Mucosa of rectum (tissue), 2 donors: Measurements from ENCODE around the gene LY6G6D.

Source experiments
- H3K27ac ChIP-seq, 2 donors: one replicate each; pipeline ENCODE4 v1.7.0; 2013; ENCODE audit warnings: inconsistent platforms in 2 of 2, low read depth in 2 of 2, low read length in 2 of 2
- H3K27me3 ChIP-seq, 2 donors: one replicate each; pipeline ENCODE4 v1.7.0; 2013; ENCODE audit warnings: low read length in 2 of 2; ENCODE audit not compliant: control insufficient read depth in 2 of 2, insufficient read depth in 2 of 2
- H3K36me3 ChIP-seq, 2 donors: one replicate each; pipeline ENCODE4 v1.7.0; 2013; ENCODE audit warnings: low read length in 2 of 2; ENCODE audit not compliant: control insufficient read depth in 2 of 2, insufficient read depth in 2 of 2
- H3K4me1 ChIP-seq, 2 donors: one replicate each; pipeline ENCODE4 v1.7.0; 2013; ENCODE audit warnings: low read length in 2 of 2, mild to moderate bottlenecking in 1 of 2; ENCODE audit not compliant: control insufficient read depth in 2 of 2, insufficient read depth in 2 of 2
- H3K4me3 ChIP-seq, 2 donors: one replicate each; pipeline ENCODE4 v1.7.0; 2013; ENCODE audit warnings: low read length in 2 of 2
- H3K9ac ChIP-seq, 2 donors: one replicate each; pipeline ENCODE4 v1.7.0; 2013; ENCODE audit warnings: low read length in 2 of 2, low read depth in 1 of 2, mild to moderate bottlenecking in 1 of 2
- H3K9me3 ChIP-seq, 2 donors: one replicate each; pipeline ENCODE4 v1.7.0; 2013; ENCODE audit warnings: low read length in 2 of 2; ENCODE audit not compliant: control insufficient read depth in 2 of 2
- donor health status: healthy.
- donor health status: Normal muscosa, but diverticular disease.

The LY6G6D gene

DNA sequence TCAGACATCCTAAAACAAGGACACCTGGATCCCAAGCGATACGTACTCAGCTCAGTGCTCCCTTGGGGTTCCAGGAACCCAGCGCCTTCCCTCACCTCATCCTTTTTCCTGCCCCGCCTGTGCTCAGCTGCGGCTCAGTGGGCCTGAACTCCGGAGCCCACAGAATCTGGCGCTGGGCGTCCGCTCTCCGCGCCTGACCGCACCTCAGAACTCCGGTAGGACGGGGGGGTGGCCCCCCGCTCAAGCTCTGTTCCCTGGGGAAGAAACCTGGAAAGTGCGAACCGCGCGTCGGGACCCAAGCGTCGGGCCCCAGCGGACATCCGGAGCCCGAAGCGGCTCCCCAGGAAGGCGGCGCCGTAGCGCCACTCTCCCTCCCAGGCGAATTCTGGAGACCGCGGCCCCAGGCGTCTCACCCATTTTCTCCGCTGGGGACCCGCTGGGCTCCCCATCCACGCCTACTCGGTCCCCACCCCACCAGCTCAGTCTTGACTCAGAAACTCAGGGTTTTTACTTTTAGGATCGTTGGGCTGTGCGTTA lies 33.9 kb upstream of the LY6G6D start:
- Histone ChIP-seq H3K4me1 (peaks cover 10 to 13% of the 10 kb centered on the region in 2 donors), H3K27ac (peak overlapping the region; percentile 65 to 69), H3K9me3 (no peaks in the 10 kb centered on the region), H3K27me3 (no peaks in the 10 kb centered on the region), H3K9ac (peak overlapping the region; percentile 75 to 78), H3K4me3 (peak overlapping the region; percentile 66 to 81), H3K36me3 (no peaks in the 10 kb centered on the region)

DNA sequence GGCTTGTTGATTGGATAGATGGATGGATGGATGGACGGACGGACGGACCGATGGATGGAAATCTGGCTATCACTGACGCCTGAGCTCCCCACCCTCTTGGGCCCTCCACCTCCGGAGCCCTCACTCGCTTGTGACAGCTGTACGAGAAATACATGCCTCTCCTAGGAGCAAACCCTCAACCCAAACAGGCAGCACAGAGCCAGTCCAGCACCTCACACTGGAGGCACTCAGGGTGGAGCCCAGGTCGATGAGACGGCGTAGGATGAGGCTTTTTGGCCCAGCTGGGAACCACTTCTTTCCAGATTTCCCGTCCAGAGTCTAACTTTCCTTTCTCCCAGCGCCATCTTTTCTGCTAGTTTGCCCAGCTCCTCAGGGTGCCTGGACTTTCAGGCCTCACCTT lies 31.6 kb upstream of the LY6G6D start:
- Histone ChIP-seq H3K27me3 (no peaks in the 10 kb centered on the region), H3K4me1 (peaks cover 10 to 13% of the 10 kb centered on the region in 2 donors), H3K4me3 (peak overlapping the region; percentile 57 to 62), H3K27ac (peak overlapping the region; percentile 69 to 80), H3K36me3 (peaks cover 17 to 22% of the 10 kb centered on the region in 2 donors), H3K9ac (peak overlapping the region in 1 of 2 donors; percentile 47), H3K9me3 (no peaks in the 10 kb centered on the region)

DNA sequence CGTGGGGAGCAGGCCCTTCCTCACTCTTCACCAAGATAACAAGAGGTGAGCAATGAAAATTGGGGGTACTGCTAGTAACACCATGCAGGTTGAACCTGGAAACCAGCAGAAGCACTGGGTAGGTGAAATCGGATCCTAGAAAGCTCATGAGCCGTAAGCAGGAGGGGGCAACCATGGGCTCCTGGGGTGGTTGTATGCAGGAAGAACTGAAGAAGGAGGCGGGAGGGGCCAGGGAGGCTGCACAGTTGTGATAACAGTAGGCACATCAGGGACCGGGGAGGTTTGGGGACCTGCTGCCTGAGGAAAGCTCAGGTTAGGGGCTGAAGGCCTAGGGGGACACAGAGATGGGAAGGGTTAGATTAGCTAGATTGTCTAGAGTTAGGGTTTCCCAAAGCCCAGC lies 28.7 kb upstream of the LY6G6D start:
- Histone ChIP-seq H3K36me3 (peaks cover 43 to 49% of the 10 kb centered on the region in 2 donors), H3K27ac (no peak overlapping the region), H3K4me1 (peaks cover 10 to 21% of the 10 kb centered on the region in 2 donors), H3K27me3 (no peaks in the 10 kb centered on the region), H3K9me3 (no peaks in the 10 kb centered on the region), H3K9ac (no peak overlapping the region), H3K4me3 (no peak overlapping the region)

DNA sequence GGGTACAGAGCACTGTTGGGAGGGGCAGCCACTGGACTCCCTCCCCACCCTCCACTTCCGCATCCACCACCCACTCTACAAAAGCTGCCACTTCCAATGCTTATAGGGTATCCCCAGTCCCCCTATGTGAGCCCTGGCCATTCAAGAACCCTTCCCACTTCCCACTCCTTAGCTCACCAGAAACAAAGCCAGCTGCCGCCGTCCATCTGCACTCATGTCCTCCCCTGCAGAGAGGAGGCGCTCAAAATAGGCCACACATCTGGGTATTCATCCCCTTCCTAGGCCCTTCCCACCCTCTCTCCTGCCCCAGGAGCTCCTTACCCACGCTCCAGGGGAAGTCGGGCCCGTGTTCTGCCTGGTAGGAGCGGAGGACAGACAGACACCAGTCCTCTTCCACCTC lies 27.8 kb upstream of the LY6G6D start:
- peaks cover 8 to 19% of the 10 kb centered on the region in 2 donors for H3K4me1 ChIP-seq
- no peak overlapping the region for H3K4me3 ChIP-seq
- no peaks in the 10 kb centered on the region for H3K9me3 ChIP-seq
- H3K27me3 ChIP-seq, result no peaks in the 10 kb centered on the region
- peaks cover 45 to 55% of the 10 kb centered on the region in 2 donors for H3K36me3 ChIP-seq
- no peak overlapping the region for H3K9ac ChIP-seq
- H3K27ac ChIP-seq, result no peak overlapping the region

DNA sequence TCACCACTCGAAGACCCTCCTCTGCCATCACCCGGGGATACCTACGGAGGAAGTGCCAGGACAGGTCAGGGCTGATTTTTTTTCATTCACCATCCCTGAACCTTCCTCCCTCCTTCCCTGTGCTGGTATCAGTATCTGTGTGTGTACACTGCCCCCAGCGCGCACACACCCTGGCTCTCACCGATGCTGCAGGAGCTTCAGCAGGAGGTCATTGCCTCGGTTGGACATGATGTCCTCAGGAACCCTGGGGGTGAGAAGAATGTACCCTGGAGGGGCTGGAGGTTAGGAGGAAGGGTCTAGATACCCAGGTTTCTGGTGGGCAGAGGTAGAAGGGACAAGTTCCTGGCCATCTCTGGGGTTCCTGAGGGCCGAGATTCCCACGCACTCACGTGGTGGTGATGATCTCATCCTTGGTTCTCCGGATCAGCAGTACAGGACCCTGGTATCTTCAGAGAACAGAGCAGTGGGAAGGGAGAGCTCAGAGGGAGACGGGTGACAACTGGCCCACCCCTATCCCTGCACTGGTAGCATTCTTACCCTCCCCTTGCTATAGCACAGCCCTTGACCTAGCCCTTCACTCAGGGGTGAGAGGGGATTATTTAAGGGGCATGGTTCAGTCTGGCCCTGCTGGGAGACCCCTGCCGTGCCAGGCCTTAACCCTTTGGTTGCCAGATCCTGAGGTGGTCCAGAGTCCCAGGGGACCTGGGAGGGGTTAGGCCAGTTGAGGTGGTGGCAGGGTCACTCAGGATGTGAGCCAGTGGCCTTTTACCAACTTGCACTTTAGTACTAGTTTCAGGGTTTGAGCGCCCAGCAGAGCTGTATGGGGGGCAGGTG lies 27.1 kb upstream of the LY6G6D start:
- Histone ChIP-seq H3K9ac (no peak overlapping the region), H3K9me3 (no peaks in the 10 kb centered on the region), H3K36me3 (peaks cover 51 to 61% of the 10 kb centered on the region in 2 donors), H3K27me3 (no peaks in the 10 kb centered on the region), H3K4me1 (peaks cover 8 to 19% of the 10 kb centered on the region in 2 donors), H3K27ac (no peak overlapping the region), H3K4me3 (no peak overlapping the region)

DNA sequence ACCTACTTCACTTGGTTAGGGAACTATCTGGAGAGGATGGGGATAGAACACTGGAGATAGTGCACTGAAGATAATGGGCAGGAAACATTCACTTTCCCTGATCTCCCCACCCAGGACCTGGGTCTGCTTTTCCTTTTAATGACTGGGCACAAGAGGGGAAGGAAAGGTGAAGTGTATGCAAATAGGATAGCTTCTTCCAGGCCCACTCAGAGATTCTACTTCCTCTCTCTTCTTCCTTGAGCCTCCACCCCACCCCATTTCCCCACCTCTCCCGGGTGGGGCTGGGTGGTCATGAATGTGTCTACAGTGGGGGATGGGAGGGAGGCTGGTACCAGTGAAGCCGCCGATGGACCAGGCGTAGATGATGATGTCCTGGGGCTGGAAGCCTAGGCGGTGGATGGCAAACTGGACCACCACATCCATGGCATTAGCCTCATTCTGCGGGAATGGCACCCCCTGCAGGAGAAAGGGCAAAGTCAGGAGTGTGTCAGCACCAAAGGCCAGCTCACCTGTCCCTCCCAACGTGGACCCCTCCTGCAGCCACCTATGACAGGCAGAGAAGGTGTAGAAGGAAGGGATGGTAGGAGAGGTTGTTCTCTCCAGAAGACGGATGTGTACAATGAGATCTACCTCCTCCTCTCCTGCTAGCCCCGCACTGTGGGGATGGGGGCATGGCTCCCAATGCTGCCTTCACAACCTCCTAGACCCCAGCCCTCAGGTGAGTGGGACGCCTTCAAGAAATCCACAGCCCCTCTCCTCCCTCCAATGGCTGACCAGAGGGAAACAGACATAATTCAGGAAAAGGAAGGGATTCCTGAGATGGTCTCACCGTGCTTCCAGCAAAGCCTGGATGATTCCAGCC lies 25.7 kb upstream of the LY6G6D start:
- Histone ChIP-seq H3K9ac (peak overlapping the region in 1 of 2 donors; percentile 1), H3K36me3 (peaks cover 62 to 73% of the 10 kb centered on the region in 2 donors), H3K4me3 (no peak overlapping the region), H3K9me3 (no peaks in the 10 kb centered on the region), H3K27me3 (no peaks in the 10 kb centered on the region), H3K4me1 (peaks cover 8 to 19% of the 10 kb centered on the region in 2 donors), H3K27ac (peak overlapping the region; percentile 35 to 42)

DNA sequence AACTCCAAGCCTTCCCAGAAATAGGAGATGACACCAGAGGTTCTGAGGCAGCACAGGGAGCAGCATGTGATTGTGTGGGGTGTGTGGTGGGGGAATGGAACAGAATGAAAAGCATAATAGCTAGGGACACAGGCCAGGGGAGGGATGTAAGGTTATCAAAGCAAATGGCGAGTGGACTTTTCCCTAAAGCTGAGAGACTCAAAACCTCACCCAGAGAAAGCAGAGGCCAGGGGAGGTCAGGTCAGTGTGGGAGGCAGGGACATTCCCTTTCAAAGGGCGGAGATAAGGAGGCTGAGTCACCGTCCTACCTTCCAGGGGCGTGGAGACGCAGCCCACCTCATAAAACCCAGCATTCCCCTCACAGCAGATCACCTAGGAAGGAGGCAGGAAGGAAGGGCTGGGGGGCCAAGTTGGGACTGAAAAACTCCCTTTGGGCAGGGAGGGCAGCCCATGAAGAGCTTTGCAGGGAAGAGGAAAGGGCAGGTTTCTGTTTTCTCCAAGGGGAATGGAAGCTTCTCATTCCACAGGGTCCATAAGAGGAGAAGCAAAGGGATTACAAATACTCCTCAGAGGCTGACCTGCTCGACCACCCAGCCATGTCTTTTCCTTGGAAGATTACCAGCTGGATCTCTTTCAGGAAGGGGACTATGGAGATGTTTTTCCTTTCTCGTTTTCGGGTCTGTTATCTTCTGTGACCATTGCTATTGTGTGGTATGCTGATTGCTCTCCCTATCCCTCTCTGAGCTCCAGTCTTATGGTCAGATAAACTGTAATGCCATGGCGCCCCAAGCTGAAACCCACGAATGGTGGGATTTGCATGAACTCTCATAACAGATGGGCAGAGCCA lies 24.7 kb upstream of the LY6G6D start:
- Histone ChIP-seq H3K36me3 (peaks cover 69 to 81% of the 10 kb centered on the region in 2 donors), H3K27ac (peak overlapping the region; percentile 56 to 64)

DNA sequence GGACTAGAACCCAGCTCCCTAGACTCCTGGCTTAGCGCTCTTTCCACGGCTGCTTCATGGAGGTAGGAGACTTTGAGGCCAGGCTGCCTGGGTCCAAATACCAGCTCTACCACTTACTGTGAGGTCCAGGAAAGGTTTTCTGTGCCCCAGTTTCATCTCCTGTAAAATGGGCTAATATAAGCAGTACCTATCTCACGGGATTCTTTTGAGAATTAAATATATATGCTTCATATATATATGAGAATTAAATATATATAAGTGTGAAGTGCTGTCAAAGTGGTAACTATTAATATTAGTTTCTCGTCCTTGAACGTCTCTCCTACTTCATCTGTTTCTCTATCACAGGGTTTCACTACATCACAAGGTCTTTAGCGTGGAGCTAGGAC lies 24.1 kb upstream of the LY6G6D start:
- Histone ChIP-seq H3K4me3 (no peak overlapping the region), H3K36me3 (peaks cover 69 to 81% of the 10 kb centered on the region in 2 donors), H3K27me3 (no peaks in the 10 kb centered on the region), H3K27ac (peak overlapping the region; percentile 56 to 64), H3K9ac (no peak overlapping the region), H3K4me1 (peaks cover 8 to 19% of the 10 kb centered on the region in 2 donors), H3K9me3 (no peaks in the 10 kb centered on the region)

More for the DNA sequence above, 24.7 kb upstream of the LY6G6D start:
- Histone ChIP-seq H3K9me3 (no peaks in the 10 kb centered on the region), H3K9ac (peak overlapping the region in 1 of 2 donors; percentile 1), H3K4me3 (no peak overlapping the region), H3K27me3 (no peaks in the 10 kb centered on the region), H3K4me1 (peaks cover 8 to 19% of the 10 kb centered on the region in 2 donors)

DNA sequence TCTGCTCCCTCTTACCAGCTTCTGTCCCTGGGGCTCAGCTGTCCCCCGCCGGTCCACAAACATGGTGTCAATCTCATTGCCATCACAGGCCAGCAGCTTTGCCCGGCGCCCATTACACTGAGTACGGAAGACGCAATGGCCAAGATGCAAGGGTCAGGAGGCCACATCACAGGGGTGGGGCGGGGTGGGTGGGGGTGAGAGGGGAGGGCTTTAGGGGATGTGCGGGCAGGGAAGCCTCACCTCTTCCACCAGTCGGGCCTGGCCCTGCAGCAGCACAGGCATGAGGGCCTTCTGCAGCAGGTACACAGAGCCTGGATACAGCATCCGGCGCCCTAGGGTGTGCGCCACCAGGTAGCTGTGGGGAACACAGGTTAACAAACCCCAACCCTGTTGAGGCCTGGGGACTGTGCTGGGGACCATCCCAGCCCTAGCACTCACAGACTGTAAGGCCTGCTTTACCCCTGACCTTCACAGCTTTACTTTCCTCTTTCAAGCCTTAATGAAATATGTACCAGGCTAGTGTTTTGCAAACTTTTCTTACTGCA lies 23.5 kb upstream of the LY6G6D start:
- peaks cover 8 to 19% of the 10 kb centered on the region in 2 donors for H3K4me1 ChIP-seq
- H3K27ac ChIP-seq, result no peak overlapping the region
- H3K36me3 ChIP-seq, result peaks cover 69 to 80% of the 10 kb centered on the region in 2 donors
- H3K4me3 ChIP-seq, result no peak overlapping the region
- no peak overlapping the region for H3K9ac ChIP-seq
- no peaks in the 10 kb centered on the region for H3K27me3 ChIP-seq
- H3K9me3 ChIP-seq, result no peaks in the 10 kb centered on the region
